ENCODE data around the gene FRYL. TPM values are rescaled to one million over a fixed set of nuclear protein-coding genes. Genes with fewer than 3 reads are reported as not detected.

Gene FRYL
- total and polyA plus RNA-seq, 2 experiments from 2014 or later, result 20.6 to 33.0 TPM

GRCh38 chr4:48635310-48635709 lies 144.8 kb downstream of the FRYL start:
- no peaks in the 10 kb centered on the region for H3K9me3 ChIP-seq (ENCODE audit: low read depth)
- no peak for DNase-seq (ENCODE audit: low read depth in 1 of 2, low spot score in 1 of 2)
- H3K27me3 ChIP-seq, result no peaks in the 10 kb centered on the region
- no peak for TF ChIP-seq CTCF (IDR thresholded peaks at IDR 0.05; ENCODE audit: low read depth, low read length)
- no peak overlapping the region for H3K27ac ChIP-seq
- no peaks in the 10 kb centered on the region for H3K4me1 ChIP-seq (ENCODE audit: low read depth)
- no peaks in the 10 kb centered on the region for H3K36me3 ChIP-seq
- no peak overlapping the region for H3K4me3 ChIP-seq

GRCh38 chr4:48634688-48635308 lies 145.3 kb downstream of the FRYL start:
- Histone ChIP-seq H3K9me3 (ENCODE audit: low read depth) (no peaks in the 10 kb centered on the region), H3K27ac (no peak overlapping the region), H3K4me1 (ENCODE audit: low read depth) (no peaks in the 10 kb centered on the region), H3K36me3 (no peaks in the 10 kb centered on the region), H3K27me3 (no peaks in the 10 kb centered on the region), H3K4me3 (no peak overlapping the region)
- no peak for TF ChIP-seq CTCF (IDR thresholded peaks at IDR 0.05; ENCODE audit: low read depth, low read length)
- no peak for DNase-seq (ENCODE audit: low read depth in 1 of 2, low spot score in 1 of 2)

- no peaks in the 10 kb centered on the region for H3K9me3 ChIP-seq (ENCODE audit: low read depth)
- no peak overlapping the region for H3K27ac ChIP-seq
- TF ChIP-seq CTCF (IDR thresholded peaks at IDR 0.05; ENCODE audit: low read depth, low read length), result no peak
- H3K4me1 ChIP-seq (ENCODE audit: low read depth), result no peaks in the 10 kb centered on the region
- H3K4me3 ChIP-seq, result no peak overlapping the region
- no peaks in the 10 kb centered on the region for H3K36me3 ChIP-seq
- DNase-seq (ENCODE audit: low read depth in 1 of 2, low spot score in 1 of 2), result no peak
- H3K27me3 ChIP-seq, result no peaks in the 10 kb centered on the region
Measured at GRCh38 chr4:48633657-48634056, 146.4 kb downstream of the FRYL start.

GRCh38 chr4:48629458-48629857 lies 150.6 kb downstream of the FRYL start:
- DNase-seq (ENCODE audit: low read depth in 1 of 2, low spot score in 1 of 2), result no peak
- TF ChIP-seq CTCF (IDR thresholded peaks at IDR 0.05; ENCODE audit: low read depth, low read length), result no peak

GRCh38 chr4:48623182-48623780 lies 156.8 kb downstream of the FRYL start:
- Histone ChIP-seq H3K27ac (peak overlapping the region; percentile 42), H3K9me3 (ENCODE audit: low read depth) (no peaks in the 10 kb centered on the region), H3K4me1 (ENCODE audit: low read depth) (peaks cover 11% of the 10 kb centered on the region), H3K27me3 (no peaks in the 10 kb centered on the region), H3K4me3 (no peak overlapping the region), H3K36me3 (peaks cover 4% of the 10 kb centered on the region)
- no peak for DNase-seq (ENCODE audit: low read depth in 1 of 2, low spot score in 1 of 2)
- TF ChIP-seq CTCF (IDR thresholded peaks at IDR 0.05; ENCODE audit: low read depth, low read length), result no peak

More at GRCh38 chr4:48629458-48629857, 150.6 kb downstream of the FRYL start:
- no peaks in the 10 kb centered on the region for H3K4me1 ChIP-seq (ENCODE audit: low read depth)
- H3K36me3 ChIP-seq, result no peaks in the 10 kb centered on the region
- H3K27me3 ChIP-seq, result no peaks in the 10 kb centered on the region
- H3K4me3 ChIP-seq, result no peak overlapping the region
- H3K9me3 ChIP-seq (ENCODE audit: low read depth), result no peaks in the 10 kb centered on the region
- H3K27ac ChIP-seq, result no peak overlapping the region
